GM21528 (cell line): ENCODE data around the gene IFI27L1.

Experiments used
- ATAC-seq: cut with Tn5 transposase; IDR thresholded peaks from one replicate; pipeline ENCODE4 v1.9.1; 2021; ENCODE audit warnings: mild to moderate bottlenecking, moderate library complexity; ENCODE audit not compliant: unreplicated experiment, low FRiP score

IFI27L1 gene

GRCh38 chr14:94129758-94130414 lies 48.8 kb downstream of the IFI27L1 start:
- no peak for ATAC-seq

GRCh38 chr14:94132285-94132887 lies 51.3 kb downstream of the IFI27L1 start:
- ATAC-seq: peak; percentile 47

GRCh38 chr14:94135476-94135875 lies 54.4 kb downstream of the IFI27L1 start:
- no peak for ATAC-seq

- ATAC-seq: peak; percentile 82
Measured at GRCh38 chr14:94136575-94137331, 55.6 kb downstream of the IFI27L1 start.

- ATAC-seq: no peak
Measured at GRCh38 chr14:94138251-94138650, 57.1 kb downstream of the IFI27L1 start.

GRCh38 chr14:94139006-94139405 lies 57.9 kb downstream of the IFI27L1 start:
- no peak for ATAC-seq

- no peak for ATAC-seq
Measured at GRCh38 chr14:94139421-94139820, 58.3 kb downstream of the IFI27L1 start.

- no peak for ATAC-seq
Measured at GRCh38 chr14:94142247-94142646, 61.1 kb downstream of the IFI27L1 start.

GRCh38 chr14:94142836-94143235 lies 61.7 kb downstream of the IFI27L1 start:
- no peak for ATAC-seq

GRCh38 chr14:94143239-94143638 lies 62.1 kb downstream of the IFI27L1 start:
- ATAC-seq: no peak

- no peak for ATAC-seq
Measured at GRCh38 chr14:94143711-94144110, 62.6 kb downstream of the IFI27L1 start.

GRCh38 chr14:94144765-94145164 lies 63.7 kb downstream of the IFI27L1 start:
- ATAC-seq: no peak

GRCh38 chr14:94145902-94146527 lies 64.9 kb downstream of the IFI27L1 start:
- ATAC-seq: no peak
